Islet precursor cell (in vitro differentiated cells): ENCODE measurements around the gene KIF1A.
"Not testable (repeated sequence)": the region's sequence is repeated elsewhere in the genome, so short reads cannot be mapped to it uniquely, and the experiment has no call there.

Source experiments
- DNase-seq: peaks from one replicate; pipeline ENCODE4 v3.0.0-alpha.2; 2018

Gene KIF1A

GRCh38 chr2:240846309-240846708 lies 26.3 kb upstream of the KIF1A start:
- DNase-seq = not testable (repeated sequence)

GRCh38 chr2:240840435-240841060 lies 20.5 kb upstream of the KIF1A start:
- peak; percentile 95 for DNase-seq

GRCh38 chr2:240839152-240840143 lies 19.4 kb upstream of the KIF1A start:
- no peak for DNase-seq

GRCh38 chr2:240837621-240838020 lies 17.6 kb upstream of the KIF1A start:
- no peak for DNase-seq

- DNase-seq = peak; percentile 52
Observed at GRCh38 chr2:240836781-240837467, 16.9 kb upstream of the KIF1A start.

GRCh38 chr2:240835528-240835927 lies 15.5 kb upstream of the KIF1A start:
- DNase-seq = no peak

GRCh38 chr2:240834377-240834975 lies 14.5 kb upstream of the KIF1A start:
- DNase-seq = peak; percentile 37

GRCh38 chr2:240833724-240834285 lies 13.8 kb upstream of the KIF1A start:
- peak; percentile 53 for DNase-seq

GRCh38 chr2:240832921-240833494 lies 13.0 kb upstream of the KIF1A start:
- peak; percentile 48 for DNase-seq

- peak; percentile 98 for DNase-seq
Observed at GRCh38 chr2:240832205-240832727, 12.2 kb upstream of the KIF1A start.

GRCh38 chr2:240831594-240832204 lies 11.7 kb upstream of the KIF1A start:
- peak; percentile 53 for DNase-seq

- DNase-seq = peak; percentile 29
Observed at GRCh38 chr2:240825476-240825875, 5.5 kb upstream of the KIF1A start.

GRCh38 chr2:240823449-240824336 lies 3.7 kb upstream of the KIF1A start:
- peak; percentile 47 for DNase-seq

GRCh38 chr2:240822280-240822847 lies 2.3 kb upstream of the KIF1A start:
- peak; percentile 35 for DNase-seq

- DNase-seq = peak; percentile 7
Observed at GRCh38 chr2:240821429-240821778, 1.4 kb upstream of the KIF1A start.

GRCh38 chr2:240820607-240821428 lies 799 bp upstream of the KIF1A start:
- DNase-seq = peak; percentile 80

GRCh38 chr2:240819126-240819857 lies 727 bp downstream of the KIF1A start:
- peak; percentile 60 for DNase-seq
